A549 treated with CORT108297 at 1 μM for 4 hours (cell line): ENCODE results near the gene NRBF2. TPM values are rescaled to one million over a fixed set of nuclear protein-coding genes. Genes with fewer than 3 reads are reported as not detected.

Experiments used
- total RNA-seq: library from RNA; stranded (reverse); fragments of 200-300 nt; extraction: Qiagen RNA extraction; gene quantifications from 5 replicates; pipeline ENCODE4 v1.2.3, GENCODE V29; 2022

NRBF2 gene
- total RNA-seq = 19.0 to 27.0 TPM (median 20.6 TPM) in 5 replicates

GRCh38 chr10:63133056-63133820, at the start of gene NRBF2:
Gene NRBF2, plus strand, starts transcription at chr10:63133328. Its CDS starts 143 bp downstream, at chr10:63133471.

